Body of pancreas (tissue), 4 donors: ENCODE measurements around the gene TNIP2. TPM values are rescaled to one million over a fixed set of nuclear protein-coding genes. Genes with fewer than 3 reads are reported as not detected.

Source experiments
- ATAC-seq: fragments of 150-250 bp; one replicate; pipeline ENCODE4 v1.9.1; 2016
- DNase-seq, 4 donors: peaks; one replicate each; pipeline ENCODE4 v3.0.0-alpha.2; 2019
- H3K27ac ChIP-seq, 4 donors: fragments of 200-600 bp; sonication (generic); 1 replicate in 3 of 4; 2 replicates in 1 of 4; pipeline versions ENCODE4 v1.5.1 to v1.6.1; 2016 to 2019; ENCODE audit warnings: mild to moderate bottlenecking in 1 of 4, mixed read lengths in 1 of 4, moderate library complexity in 1 of 4
- H3K27me3 ChIP-seq, 2 donors: fragments of 200-600 bp; sonication (generic); one replicate each; pipeline ENCODE4 v1.6.0; 2016; ENCODE audit warnings: mild to moderate bottlenecking in 1 of 2
- H3K36me3 ChIP-seq, 2 donors: fragments of 200-600 bp; sonication (generic); replicated peaks in 1 of 2; 2 replicates each; pipeline ENCODE4 v1.5.1; 2016; ENCODE audit warnings: low read depth in 2 of 2; ENCODE audit not compliant: insufficient read depth in 1 of 2
- H3K4me1 ChIP-seq: fragments of 200-600 bp; sonication (generic); one replicate; pipeline ENCODE4 v1.6.0; 2016
- H3K4me3 ChIP-seq, 2 donors: fragments of 200-600 bp; sonication (generic); 1 replicate in 1 of 2; 2 replicates in 1 of 2; pipeline ENCODE4 v1.5.1; 2016 to 2019
- H3K9me3 ChIP-seq, 3 donors: fragments of 200-600 bp; sonication (generic); 1 replicate in 2 of 3; 2 replicates in 1 of 3; pipeline ENCODE4 v1.5.1; 2016
- CTCF ChIP-seq, 7 experiments: fragments of 450-650 bp in 4 of 7; fragments of 200-600 bp in 3 of 7; sonication (generic) in 3 of 7; IDR thresholded peaks; one replicate each; pipeline ENCODE4 v1.5.1; 2016 to 2019; ENCODE audit warnings: antibody characterized with exemption in 7 of 7
- POLR2A ChIP-seq, 3 donors: fragments of 450-650 bp; IDR thresholded peaks; one replicate each; pipeline ENCODE4 v1.6.1; 2016; ENCODE audit warnings: antibody characterized with exemption in 3 of 3, mild to moderate bottlenecking in 2 of 3
- WGBS, 2 donors: methylation state at CpG; one replicate each; pipeline ENCODE4 v1.1.5; 2017; 5-methylcytosine and 5-hydroxymethylcytosine counted together
- intact Hi-C: fragments of 100-400 bp; cut with DNase I; formaldehyde crosslinking; loops from one replicate; pipeline ENCODE4 v1.15.1; 2023
- total RNA-seq, 2 donors: library from RNA; depleted of rRNA; stranded (reverse); fragments of >200 nt; gene quantifications; one replicate each; pipeline ENCODE4 v1.1.0, GENCODE V29; 2016

The TNIP2 gene
- total RNA-seq, 2 donors from 2014 or later = 39.7 to 75.8 TPM

GRCh38 chr4:2789351-2789750, 33.2 kb upstream of the TNIP2 start:
- WGBS, 2 donors = 100% methylated on average over 5 of the region's 5 CpGs
- Histone ChIP-seq H3K27me3 (no peaks in the 10 kb centered on the region), H3K9me3 (no peaks in the 10 kb centered on the region), H3K36me3 (no peaks in the 10 kb centered on the region), H3K27ac (no peak overlapping the region), H3K4me1 (peaks cover 32% of the 10 kb centered on the region), H3K4me3 (no peak overlapping the region)
- TF ChIP-seq POLR2A (IDR thresholded peaks at IDR 0.05) = no peak
- no peak for TF ChIP-seq CTCF (IDR thresholded peaks at IDR 0.05)
- intact Hi-C loops = no loop called here
- ATAC-seq (no peak), DNase-seq (peak in 1 of 4 donors; percentile 7)

- Histone ChIP-seq H3K36me3 (no peaks in the 10 kb centered on the region), H3K27ac (no peak overlapping the region), H3K9me3 (no peaks in the 10 kb centered on the region), H3K4me3 (no peak overlapping the region), H3K4me1 (peaks cover 25% of the 10 kb centered on the region), H3K27me3 (no peaks in the 10 kb centered on the region)
- WGBS, 2 donors = 30 to 51% methylated on average over 3 to 4 of the region's 4 CpGs
- DNase-seq (peak in 3 of 4 donors; percentile 22 to 72 (median 37)), ATAC-seq (no peak)
- no peak for TF ChIP-seq POLR2A (IDR thresholded peaks at IDR 0.05)
- intact Hi-C loops = no loop called here
Observed at GRCh38 chr4:2788532-2789103, 32.5 kb upstream of the TNIP2 start.

GRCh38 chr4:2788101-2788500, 32.0 kb upstream of the TNIP2 start:
- WGBS, 2 donors = 97% methylated on average over 6 to 7 of the region's 7 CpGs
- no peaks in the 10 kb centered on the region for H3K9me3 ChIP-seq
- ATAC-seq = no peak
- no peaks in the 10 kb centered on the region for H3K36me3 ChIP-seq
- no peak overlapping the region for H3K4me3 ChIP-seq
- H3K27ac ChIP-seq = peak overlapping the region in 1 of 4 donors; percentile 36
- intact Hi-C loops = no loop called here
- no peak for DNase-seq
- peaks cover 20% of the 10 kb centered on the region for H3K4me1 ChIP-seq
- no peaks in the 10 kb centered on the region for H3K27me3 ChIP-seq
- no peak for TF ChIP-seq CTCF (IDR thresholded peaks at IDR 0.05)
- no peak for TF ChIP-seq POLR2A (IDR thresholded peaks at IDR 0.05)

- peak in 2 of 4 donors; percentile 13 to 65 for DNase-seq
- WGBS, 2 donors = 57 to 88% methylated on average over 14 to 18 of the region's 18 CpGs
- H3K4me3 ChIP-seq = no peak overlapping the region
- no peak for TF ChIP-seq POLR2A (IDR thresholded peaks at IDR 0.05)
- no peak for TF ChIP-seq CTCF (IDR thresholded peaks at IDR 0.05)
- H3K9me3 ChIP-seq = no peaks in the 10 kb centered on the region
- no peaks in the 10 kb centered on the region for H3K27me3 ChIP-seq
- intact Hi-C loops = no loop called here
- no peaks in the 10 kb centered on the region for H3K36me3 ChIP-seq
- peak overlapping the region in 2 of 4 donors; percentile 36 to 44 for H3K27ac ChIP-seq
- peaks cover 17% of the 10 kb centered on the region for H3K4me1 ChIP-seq
- no peak for ATAC-seq
Observed at GRCh38 chr4:2787230-2788100, 31.3 kb upstream of the TNIP2 start.

- TF ChIP-seq CTCF (IDR thresholded peaks at IDR 0.05) = no peak
- no peak for TF ChIP-seq POLR2A (IDR thresholded peaks at IDR 0.05)
- no peak overlapping the region for H3K27ac ChIP-seq
- H3K4me1 ChIP-seq = peaks cover 10% of the 10 kb centered on the region
- H3K27me3 ChIP-seq = no peaks in the 10 kb centered on the region
- no peak for ATAC-seq
- H3K9me3 ChIP-seq = no peaks in the 10 kb centered on the region
- DNase-seq = peak in 1 of 4 donors; percentile 11
- intact Hi-C loops = no loop called here
- WGBS, 2 donors = 86 to 93% methylated on average over 2 to 9 of the region's 9 CpGs
- no peak overlapping the region for H3K4me3 ChIP-seq
- no peaks in the 10 kb centered on the region for H3K36me3 ChIP-seq
Observed at GRCh38 chr4:2786794-2787229, 30.7 kb upstream of the TNIP2 start.
